ENCODE measurements around the gene CEMIP. TPM values are rescaled to one million over a fixed set of nuclear protein-coding genes. Genes with fewer than 3 reads are reported as not detected.

CEMIP gene
- total RNA-seq, 2 experiments from 2014 or later: not detected

GRCh38 chr15:80988148-80988796, 209.1 kb downstream of the CEMIP start:
- H3K4me1 ChIP-seq (ENCODE audit: insufficient read depth, low read length, poor library complexity, severe bottlenecking): peaks cover 38% of the 10 kb centered on the region

GRCh38 chr15:80989081-80989517, 209.9 kb downstream of the CEMIP start:
- BruUV-seq (replicated peaks): no TSS peak
- Histone ChIP-seq H2AFZ (ENCODE audit: low read length) (peak overlapping the region; percentile 97; the same call in 1 of the 2 replicates), H4K20me1 (ENCODE audit: insufficient read depth, low read length) (peaks cover 13% of the 10 kb centered on the region; the same call in 1 of the 2 replicates), H3K79me2 (ENCODE audit: insufficient read depth, low read depth, low read length) (peaks cover 51% of the 10 kb centered on the region), H3K4me3 (ENCODE audit: low read depth, low read length, poor library complexity, severe bottlenecking) (peak overlapping the region; percentile 86), H3K4me2 (ENCODE audit: low read length) (peak overlapping the region; percentile 93), H3K36me3 (ENCODE audit: insufficient read depth, low read length) (peaks cover 8% of the 10 kb centered on the region; the same call in 1 of the 2 replicates), H3K27ac (ENCODE audit: low read depth, low read length, poor library complexity, severe bottlenecking) (peak overlapping the region; percentile 42), H3K9me2 (ENCODE audit: insufficient read depth, low read length) (no peaks in the 10 kb centered on the region), H3K4me1 (ENCODE audit: insufficient read depth, low read length, poor library complexity, severe bottlenecking) (peaks cover 38% of the 10 kb centered on the region), H3K9me3 (ENCODE audit: low read length) (no peaks in the 10 kb centered on the region)
- CTCF ChIA-PET (ENCODE audit: unreplicated experiment): no interaction called here
- intact Hi-C loops (cut with micrococcal nuclease; ENCODE audit: unreplicated experiment): loop anchor here (1.0 to 5.0 kb wide), 3 partner anchors 10 to 1677 kb away; partner anchors contain the start of gene TMED3
- POLR2A ChIA-PET: interaction anchor here (1.9 to 2.2 kb wide), 2 partner anchors 10 to 11 kb away, joined by 10 to 11 read pairs; partner anchors contain the start of gene TLNRD1
- DNase-seq (ENCODE audit: low spot score): no peak
- no peak for TF ChIP-seq CTCF (conservative IDR thresholded peaks at IDR 0.05; ENCODE audit: low read length)
- TF ChIP-seq EZH2phosphoT487 (IDR thresholded peaks at IDR 0.05; ENCODE audit: borderline replicate concordance, low read depth, low read length): no peak

More at GRCh38 chr15:80988148-80988796, 209.1 kb downstream of the CEMIP start:
- TSS peak; percentile 75 for BruUV-seq (replicated peaks)
- intact Hi-C loops (cut with micrococcal nuclease; ENCODE audit: unreplicated experiment): loop anchor here (2.0 to 5.0 kb wide), 2 partner anchors 305 to 1676 kb away; partner anchors contain the start of gene TMED3
- DNase-seq (ENCODE audit: low spot score): no peak
- H3K27ac ChIP-seq (ENCODE audit: low read depth, low read length, poor library complexity, severe bottlenecking): no peak overlapping the region
- ChIA-PET CTCF (ENCODE audit: unreplicated experiment) (interaction anchor here (1.3 kb wide), 1 partner anchor 278 kb away, joined by 4 read pairs; no protein-coding TSS in a partner anchor), POLR2A (interaction anchor here (1.9 to 2.2 kb wide), 2 partner anchors 9 to 12 kb away, joined by 10 to 11 read pairs; partner anchors contain the start of gene TLNRD1)
- peaks cover 8% of the 10 kb centered on the region; the same call in 1 of the 2 replicates for H3K36me3 ChIP-seq (ENCODE audit: insufficient read depth, low read length)
- no peaks in the 10 kb centered on the region for H3K9me3 ChIP-seq (ENCODE audit: low read length)
- no peak overlapping the region for H2AFZ ChIP-seq (ENCODE audit: low read length)
- no peaks in the 10 kb centered on the region for H3K9me2 ChIP-seq (ENCODE audit: insufficient read depth, low read length)
- H4K20me1 ChIP-seq (ENCODE audit: insufficient read depth, low read length): peaks cover 13% of the 10 kb centered on the region; the same call in 1 of the 2 replicates
- TF ChIP-seq EZH2phosphoT487 (IDR thresholded peaks at IDR 0.05; ENCODE audit: borderline replicate concordance, low read depth, low read length): no peak
- no peak for TF ChIP-seq CTCF (conservative IDR thresholded peaks at IDR 0.05; ENCODE audit: low read length)
- peaks cover 57% of the 10 kb centered on the region for H3K79me2 ChIP-seq (ENCODE audit: insufficient read depth, low read depth, low read length)
- H3K4me3 ChIP-seq (ENCODE audit: low read depth, low read length, poor library complexity, severe bottlenecking): peak overlapping the region; percentile 86
- H3K4me2 ChIP-seq (ENCODE audit: low read length): peak overlapping the region; percentile 93

Measured in OCI-LY7 (cell line).